IMR-90 (cell line): ENCODE measurements around the gene PPARD. TPM values are rescaled to one million over a fixed set of nuclear protein-coding genes. Genes with fewer than 3 reads are reported as not detected.

Experiments
- ATAC-seq: fragments of 200-7000 bp; cut with Tn5 transposase; 2 replicates; pipeline ENCODE4 v1.9.1; 2020; ENCODE audit warnings: low read depth, mild to moderate bottlenecking, moderate library complexity
- BruUV-seq: library from RNA; stranded (reverse); fragments of 400-500 nt; replicated peaks from 2 replicates; lab custom pipeline; 2021; lab: Mats Ljungman, UMichigan
- CTCF ChIA-PET: fragments of 300-600 bp; formaldehyde crosslinking; extraction: SDS; loops from one replicate; lab custom pipeline; 2021; ENCODE audit warnings: antibody characterized with exemption; lab: Yijun Ruan, JAX
- POLR2A ChIA-PET: fragments of 300-600 bp; sonication (Branson Sonifier 250); formaldehyde crosslinking; loops from one replicate; lab custom pipeline; 2022; ENCODE audit warnings: antibody characterized with exemption; ENCODE audit not compliant: unreplicated experiment; lab: Charles Lee
- DNase-seq: peaks from one replicate; pipeline ENCODE4 v3.0.0; 2013
- H2AFZ ChIP-seq: replicated peaks from 2 replicates; pipeline ENCODE3; 2013; ENCODE audit warnings: low read length, mild to moderate bottlenecking; ENCODE audit not compliant: poor library complexity
- H2AK5ac ChIP-seq: 2 replicates; pipeline ENCODE4 v1.6.1; 2013; ENCODE audit warnings: low read depth, low read length, inconsistent platforms
- H2AK9ac ChIP-seq: replicated peaks from 2 replicates; pipeline ENCODE3; 2013; ENCODE audit warnings: mild to moderate bottlenecking, low read depth, low read length, moderate library complexity; ENCODE audit not compliant: poor library complexity
- H2BK120ac ChIP-seq: 2 replicates; pipeline ENCODE4 v1.6.1; 2013; ENCODE audit warnings: low read depth, low read length, inconsistent platforms
- H2BK15ac ChIP-seq: 3 replicates; pipeline ENCODE4 v1.6.1; 2013; ENCODE audit warnings: low read depth, low read length, inconsistent platforms
- H2BK20ac ChIP-seq: 2 replicates; pipeline ENCODE4 v1.6.1; 2013; ENCODE audit warnings: low read depth, mild to moderate bottlenecking, inconsistent platforms, low read length, moderate library complexity
- H2BK5ac ChIP-seq: 2 replicates; pipeline ENCODE4 v1.6.1; 2013; ENCODE audit warnings: mild to moderate bottlenecking, low read depth, low read length, inconsistent platforms; ENCODE audit not compliant: poor library complexity, severe bottlenecking
- H3K14ac ChIP-seq: replicated peaks from 2 replicates; pipeline ENCODE4 v1.6.1; 2013; ENCODE audit warnings: low read depth, low read length, inconsistent platforms
- H3K18ac ChIP-seq: 2 replicates; pipeline ENCODE4 v1.6.1; 2013; ENCODE audit warnings: low read depth, low read length, control low read depth
- H3K23ac ChIP-seq: 2 replicates; pipeline ENCODE4 v1.6.1; 2013; ENCODE audit warnings: low read depth, low read length, inconsistent platforms
- H3K27ac ChIP-seq: 2 replicates; pipeline ENCODE4 v1.5.1; 2013; ENCODE audit warnings: mild to moderate bottlenecking, control low read depth, low read length; ENCODE audit not compliant: insufficient read depth
- H3K27me3 ChIP-seq: 2 replicates; pipeline ENCODE4 v1.6.1; 2013; ENCODE audit warnings: low read length; ENCODE audit not compliant: control insufficient read depth, insufficient read depth
- H3K36me3 ChIP-seq: 2 replicates; pipeline ENCODE4 v1.6.1; 2013; ENCODE audit warnings: low read length, mixed read lengths; ENCODE audit not compliant: control insufficient read depth, insufficient read depth
- H3K4ac ChIP-seq: 2 replicates; pipeline ENCODE4 v1.6.1; 2013; ENCODE audit warnings: low read depth, low read length, inconsistent platforms
- H3K4me1 ChIP-seq: 2 replicates; pipeline ENCODE4 v1.6.1; 2013; ENCODE audit warnings: low read length, mixed read lengths; ENCODE audit not compliant: control insufficient read depth, insufficient read depth
- H3K4me2 ChIP-seq: 2 replicates; pipeline ENCODE4 v1.6.1; 2013; ENCODE audit warnings: low read depth, mild to moderate bottlenecking, control low read depth, low read length, moderate library complexity
- H3K4me3 ChIP-seq: 2 replicates; pipeline ENCODE4 v1.5.1; 2013; ENCODE audit warnings: low read depth, mild to moderate bottlenecking, control low read depth, low read length, moderate library complexity; ENCODE audit not compliant: insufficient read depth
- H3K56ac ChIP-seq: 2 replicates; pipeline ENCODE4 v1.6.1; 2013; ENCODE audit warnings: low read length, inconsistent platforms; ENCODE audit not compliant: insufficient read depth; ENCODE audit errors: extremely low read depth
- H3K79me1 ChIP-seq, 2 experiments: 2 replicates each; pipeline ENCODE4 v1.6.1; 2013; ENCODE audit warnings: low read length in 2 of 2, inconsistent platforms in 1 of 2, low read depth in 1 of 2
- H3K9ac ChIP-seq: 2 replicates; pipeline ENCODE4 v1.6.1; 2013; ENCODE audit warnings: low read depth, low read length, control low read depth
- H3K9me1 ChIP-seq: 2 replicates; pipeline ENCODE4 v1.6.1; 2013; ENCODE audit warnings: low read length, inconsistent platforms; ENCODE audit not compliant: insufficient read depth
- H3K9me3 ChIP-seq: 2 replicates; pipeline ENCODE4 v1.6.1; 2013; ENCODE audit warnings: low read length; ENCODE audit not compliant: control insufficient read depth, insufficient read depth
- H4K20me1 ChIP-seq: 2 replicates; pipeline ENCODE4 v1.6.1; 2013; ENCODE audit warnings: low read length, inconsistent platforms; ENCODE audit not compliant: insufficient read depth
- H4K5ac ChIP-seq: 2 replicates; pipeline ENCODE4 v1.6.1; 2013; ENCODE audit warnings: mild to moderate bottlenecking, low read depth, low read length, control low read depth
- H4K8ac ChIP-seq, 2 experiments: 2 replicates each; pipeline ENCODE4 v1.6.1; 2013; ENCODE audit warnings: low read depth in 2 of 2, low read length in 2 of 2, control low read depth in 1 of 2, inconsistent platforms in 1 of 2
- H4K91ac ChIP-seq: 2 replicates; pipeline ENCODE4 v1.6.1; 2013; ENCODE audit warnings: low read depth, low read length, inconsistent platforms; ENCODE audit not compliant: insufficient read depth
- BHLHE40 ChIP-seq: fragments of 150-350 bp; IDR thresholded peaks from 2 replicates; pipeline ENCODE4 v1.6.1; 2016; ENCODE audit warnings: mild to moderate bottlenecking, low read depth, low read length
- CHD1 ChIP-seq: IDR thresholded peaks from 2 replicates; pipeline ENCODE4 v1.6.1; 2012; ENCODE audit warnings: low read depth, low read length, improper control_type of control experiment
- MAFK ChIP-seq: IDR thresholded peaks from 2 replicates; pipeline ENCODE4 v1.6.1; 2012; ENCODE audit warnings: low read depth, low read length, improper control_type of control experiment
- POLR2A ChIP-seq: IDR thresholded peaks from 2 replicates; pipeline ENCODE4 v1.6.1; 2012; ENCODE audit warnings: mild to moderate bottlenecking, low read depth, low read length
- RAD21 ChIP-seq: IDR thresholded peaks from 2 replicates; pipeline ENCODE4 v1.6.1; 2012; ENCODE audit warnings: low read length, improper control_type of control experiment
- RCOR1 ChIP-seq: IDR thresholded peaks from 2 replicates; pipeline ENCODE4 v1.6.1; 2012; ENCODE audit warnings: mild to moderate bottlenecking, low read length, improper control_type of control experiment; ENCODE audit not compliant: insufficient replicate concordance
- RFX5 ChIP-seq: IDR thresholded peaks from 2 replicates; pipeline ENCODE4 v1.8.0; 2012; ENCODE audit warnings: low read depth, mild to moderate bottlenecking, low read length, moderate library complexity
- WGBS, 2 experiments: methylation state at CpG; one replicate each; pipeline versions ENCODE4 v1.1.5 to v1.1.7; 2013; ENCODE audit warnings: missing lambda C conversion rate in 2 of 2; ENCODE audit not compliant: insufficient read length in 1 of 2; ENCODE audit errors: extremely low coverage in 2 of 2; 5-methylcytosine and 5-hydroxymethylcytosine counted together
- dilution Hi-C: fragments of 300-500 bp; cut with HindIII; formaldehyde crosslinking; loops from one replicate; pipeline ENCODE4 v1.14.3; 2018; ENCODE audit warnings: low sequenced_read_pairs; ENCODE audit not compliant: unreplicated experiment
- in situ Hi-C: fragments of 300-500 bp; cut with MboI; formaldehyde crosslinking; loops from 3 replicates; pipeline ENCODE4 v1.14.3; 2019; ENCODE audit warnings: low sequenced_read_pairs, inconsistent platforms, mixed read lengths
- intact Hi-C: fragments of 100-400 bp; cut with micrococcal nuclease; formaldehyde crosslinking; loops from 2 replicates; pipeline ENCODE4 v1.10.0; 2022
- polyA plus RNA-seq, 3 experiments: library from polyadenylated mRNA; depleted of rRNA; stranded (reverse); fragments of >200 nt; gene quantifications; 2 replicates each; pipeline ENCODE4 v1.2.3, GENCODE V29; 2012; ENCODE audit warnings: low replicate concordance in 1 of 3
- total RNA-seq: library from RNA; depleted of rRNA; stranded (reverse); fragments of >200 nt; gene quantifications from 2 replicates; pipeline ENCODE4 v1.2.3, GENCODE V29; 2012
- TF ChIP-seq, protein P1 (sequence below): fragments of 150-350 bp; IDR thresholded peaks from 2 replicates; pipeline ENCODE4 v1.6.1; 2016; ENCODE audit warnings: low read depth, mild to moderate bottlenecking, low read length, moderate library complexity, borderline replicate concordance

Gene PPARD
- total and polyA plus RNA-seq, 2 of the 4 experiments (the other 2 are of a cell fraction): 10.4 to 69.0 TPM

DNA sequence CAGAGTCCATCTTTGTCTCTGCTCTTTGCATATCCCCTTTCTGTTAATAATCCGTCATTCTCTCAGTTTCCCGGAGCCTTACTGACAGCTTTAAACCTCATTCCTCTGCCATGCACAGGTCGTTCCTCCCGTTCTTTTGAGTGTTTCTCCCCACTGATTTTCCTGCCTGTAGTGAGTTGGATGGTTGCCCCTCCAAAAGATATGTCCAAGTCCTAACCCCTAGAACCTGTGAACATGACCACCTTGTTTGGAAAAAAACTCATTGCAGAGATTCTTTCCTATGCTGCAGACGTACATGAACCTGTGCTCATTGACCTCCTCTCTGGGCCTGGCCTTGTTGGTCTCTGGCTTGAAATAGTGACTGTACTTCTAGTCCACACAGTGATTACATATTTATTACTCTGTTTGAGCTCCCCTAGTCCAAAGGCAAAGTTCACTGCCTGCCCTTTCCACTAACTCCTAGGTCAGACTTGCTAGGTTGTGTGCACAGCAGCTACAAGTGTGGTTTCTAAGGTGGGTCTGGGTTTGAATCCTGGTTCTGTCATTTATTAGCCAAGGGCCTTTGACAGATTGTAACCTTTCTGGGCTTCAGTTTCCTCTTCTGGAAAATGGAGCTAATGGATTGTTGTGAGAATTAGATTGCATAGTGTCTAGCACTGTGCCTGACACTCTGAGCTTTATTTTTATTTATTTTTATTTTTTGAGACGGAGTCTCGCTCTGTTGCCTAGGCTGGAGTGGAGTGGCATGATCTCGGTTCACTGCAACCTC is 29.3 kb downstream of the PPARD start:
- Histone ChIP-seq H3K27ac (no peak overlapping the region), H4K91ac (peak overlapping the region; percentile 97), H3K79me1 (peaks cover 51 to 89% of the 10 kb centered on the region in 2 experiments), H3K14ac (peak overlapping the region; percentile 50), H2AK9ac (no peak overlapping the region), H4K8ac (peak overlapping the region; percentile 14 to 92; a peak in 2 of 4 replicates), H2AFZ (no peak overlapping the region), H3K9ac (no peak overlapping the region), H3K9me1 (peaks cover 37% of the 10 kb centered on the region), H3K36me3 (peaks cover 9% of the 10 kb centered on the region), H2BK120ac (peak overlapping the region; percentile 97), H3K23ac (peak overlapping the region; percentile 91; the same call in 1 of the 2 replicates), H3K4me2 (no peak overlapping the region), H2BK15ac (peak overlapping the region; percentile 95; the same call in 2 of the 3 replicates), H3K9me3 (no peaks in the 10 kb centered on the region), H3K4ac (peak overlapping the region; percentile 98), H4K20me1 (peaks cover 13% of the 10 kb centered on the region), H3K4me3 (no peak overlapping the region), H3K4me1 (peaks cover 32% of the 10 kb centered on the region), H3K56ac (no peak overlapping the region), H2AK5ac (peak overlapping the region; percentile 98; the same call in 1 of the 2 replicates), H2BK20ac (peak overlapping the region; percentile 95; the same call in 1 of the 2 replicates), H3K27me3 (no peaks in the 10 kb centered on the region), H4K5ac (peak overlapping the region; percentile 45; the same call in 1 of the 2 replicates), H3K18ac (peak overlapping the region; percentile 16; the same call in 1 of the 2 replicates), H2BK5ac (peak overlapping the region; percentile 97)
- no peak for ATAC-seq
- no peak for DNase-seq
- WGBS, 2 experiments: no CpG with 5 or more reads among the region's 8 CpGs
- no TSS peak for BruUV-seq
- intact Hi-C loops: no loop called here
- ChIA-PET CTCF (interaction anchor here (1.6 kb wide), 1 partner anchor 44 kb away, joined by 3 read pairs; no protein-coding TSS in a partner anchor), POLR2A (no interaction called here)
- dilution Hi-C loops: no loop called here
- TF ChIP-seq RAD21 (no peak), CHD1 (no peak), RFX5 (no peak), MAFK (no peak), BHLHE40 (no peak), POLR2A (no peak), RCOR1 (no peak)
- TF ChIP-seq, protein P1, sequence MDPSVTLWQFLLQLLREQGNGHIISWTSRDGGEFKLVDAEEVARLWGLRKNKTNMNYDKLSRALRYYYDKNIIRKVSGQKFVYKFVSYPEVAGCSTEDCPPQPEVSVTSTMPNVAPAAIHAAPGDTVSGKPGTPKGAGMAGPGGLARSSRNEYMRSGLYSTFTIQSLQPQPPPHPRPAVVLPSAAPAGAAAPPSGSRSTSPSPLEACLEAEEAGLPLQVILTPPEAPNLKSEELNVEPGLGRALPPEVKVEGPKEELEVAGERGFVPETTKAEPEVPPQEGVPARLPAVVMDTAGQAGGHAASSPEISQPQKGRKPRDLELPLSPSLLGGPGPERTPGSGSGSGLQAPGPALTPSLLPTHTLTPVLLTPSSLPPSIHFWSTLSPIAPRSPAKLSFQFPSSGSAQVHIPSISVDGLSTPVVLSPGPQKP: no peak
- in situ Hi-C loops: no loop called here
